ENCODE data around the gene MBOAT1. TPM values are rescaled to one million over a fixed set of nuclear protein-coding genes. Genes with fewer than 3 reads are reported as not detected.
A peak's percentile ranks its signal among the peaks of the same experiment; 100 is the strongest.
"Not testable (repeated sequence)": the region's sequence is repeated elsewhere in the genome, so short reads cannot be mapped to it uniquely, and the experiment has no call there.

Gene MBOAT1, protein sequence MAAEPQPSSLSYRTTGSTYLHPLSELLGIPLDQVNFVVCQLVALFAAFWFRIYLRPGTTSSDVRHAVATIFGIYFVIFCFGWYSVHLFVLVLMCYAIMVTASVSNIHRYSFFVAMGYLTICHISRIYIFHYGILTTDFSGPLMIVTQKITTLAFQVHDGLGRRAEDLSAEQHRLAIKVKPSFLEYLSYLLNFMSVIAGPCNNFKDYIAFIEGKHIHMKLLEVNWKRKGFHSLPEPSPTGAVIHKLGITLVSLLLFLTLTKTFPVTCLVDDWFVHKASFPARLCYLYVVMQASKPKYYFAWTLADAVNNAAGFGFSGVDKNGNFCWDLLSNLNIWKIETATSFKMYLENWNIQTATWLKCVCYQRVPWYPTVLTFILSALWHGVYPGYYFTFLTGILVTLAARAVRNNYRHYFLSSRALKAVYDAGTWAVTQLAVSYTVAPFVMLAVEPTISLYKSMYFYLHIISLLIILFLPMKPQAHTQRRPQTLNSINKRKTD
- polyA plus RNA-seq = under 1 TPM in 2 of 3 donors, not detected in 1; 0.14 to 0.76 TPM

GRCh38 chr6:20212392-20213111, at the start of gene MBOAT1:
Gene MBOAT1, minus strand, starts transcription at chr6:20212469. Its CDS starts 235 bp downstream, at chr6:20212234.
- Mint-ChIP-seq H3K4me1 (peaks cover 20 to 26% of the 10 kb centered on the region in 2 donors), H3K36me3 (no peaks in the 10 kb centered on the region), H3K9me3 (peaks cover 0 to 3% (median 0%) of the 10 kb centered on the region in 6 donors), H3K27ac (peak within 1 kb of the TSS; percentile 41 to 85 (median 74)), H3K4me3 (peak within 1 kb of the TSS; percentile 88 to 95 (median 93)), H3K27me3 (ENCODE audit: low read depth in 3 of 3) (peaks cover 6 to 12% (median 7%) of the 10 kb centered on the region in 3 donors)
- DNase-seq = peak; percentile 24 to 50 (median 25)

DNA sequence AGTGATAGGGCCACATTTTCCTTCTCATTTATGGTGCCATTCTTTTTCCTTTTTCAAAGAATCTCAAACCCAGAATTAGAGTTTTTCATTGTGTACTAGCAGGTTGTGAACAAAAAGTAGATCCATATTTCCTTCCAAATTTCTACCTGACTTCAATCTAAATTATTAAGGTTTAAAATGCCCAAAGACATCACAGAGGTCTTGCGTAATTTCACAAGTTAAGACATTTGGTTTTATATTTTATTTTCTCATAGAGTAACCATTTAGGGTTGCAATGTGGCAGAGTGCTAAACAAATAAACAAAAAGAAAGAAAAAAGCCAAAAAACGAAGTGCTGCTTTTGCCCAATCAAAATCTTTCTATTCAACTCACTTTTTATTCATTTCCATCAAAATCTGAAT, 49.4 kb upstream of the MBOAT1 start:
- H3K27me3 Mint-ChIP-seq (ENCODE audit: low read depth in 3 of 3) = peaks cover 0 to 2% (median 2%) of the 10 kb centered on the region in 3 donors
- no peak for DNase-seq
- H3K36me3 Mint-ChIP-seq = no peaks in the 10 kb centered on the region
- H3K4me3 Mint-ChIP-seq = no peak overlapping the region
- H3K4me1 Mint-ChIP-seq = no peaks in the 10 kb centered on the region
- H3K9me3 Mint-ChIP-seq = peaks cover 0 to 2% (median 0%) of the 10 kb centered on the region in 6 donors
- no peak overlapping the region for H3K27ac Mint-ChIP-seq

DNA sequence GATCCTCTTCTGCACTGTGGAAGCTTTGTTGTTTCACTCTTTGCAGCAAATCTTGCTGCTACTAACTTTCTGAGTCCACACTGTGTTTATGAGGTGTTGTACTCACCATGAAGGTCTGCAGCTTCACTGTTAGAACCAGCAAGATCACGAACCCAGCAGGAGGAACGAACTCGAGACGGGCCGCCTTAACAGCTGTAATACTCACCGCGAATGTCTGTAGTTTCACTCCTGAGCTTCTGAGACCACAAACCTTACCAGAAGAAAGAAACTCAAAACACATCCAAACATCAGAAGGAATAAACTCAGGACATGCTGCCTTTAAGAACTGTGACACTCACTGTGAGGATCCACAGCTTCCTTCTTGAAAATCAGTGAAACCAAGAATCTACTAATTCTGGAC, 48.1 kb upstream of the MBOAT1 start:
- no peaks in the 10 kb centered on the region for H3K4me1 Mint-ChIP-seq
- no peaks in the 10 kb centered on the region for H3K36me3 Mint-ChIP-seq
- peaks cover 0 to 2% (median 2%) of the 10 kb centered on the region in 3 donors for H3K27me3 Mint-ChIP-seq (ENCODE audit: low read depth in 3 of 3)
- peaks cover 0 to 2% (median 0%) of the 10 kb centered on the region in 6 donors for H3K9me3 Mint-ChIP-seq
- DNase-seq = no peak
- no peak overlapping the region for H3K27ac Mint-ChIP-seq
- no peak overlapping the region for H3K4me3 Mint-ChIP-seq

DNA sequence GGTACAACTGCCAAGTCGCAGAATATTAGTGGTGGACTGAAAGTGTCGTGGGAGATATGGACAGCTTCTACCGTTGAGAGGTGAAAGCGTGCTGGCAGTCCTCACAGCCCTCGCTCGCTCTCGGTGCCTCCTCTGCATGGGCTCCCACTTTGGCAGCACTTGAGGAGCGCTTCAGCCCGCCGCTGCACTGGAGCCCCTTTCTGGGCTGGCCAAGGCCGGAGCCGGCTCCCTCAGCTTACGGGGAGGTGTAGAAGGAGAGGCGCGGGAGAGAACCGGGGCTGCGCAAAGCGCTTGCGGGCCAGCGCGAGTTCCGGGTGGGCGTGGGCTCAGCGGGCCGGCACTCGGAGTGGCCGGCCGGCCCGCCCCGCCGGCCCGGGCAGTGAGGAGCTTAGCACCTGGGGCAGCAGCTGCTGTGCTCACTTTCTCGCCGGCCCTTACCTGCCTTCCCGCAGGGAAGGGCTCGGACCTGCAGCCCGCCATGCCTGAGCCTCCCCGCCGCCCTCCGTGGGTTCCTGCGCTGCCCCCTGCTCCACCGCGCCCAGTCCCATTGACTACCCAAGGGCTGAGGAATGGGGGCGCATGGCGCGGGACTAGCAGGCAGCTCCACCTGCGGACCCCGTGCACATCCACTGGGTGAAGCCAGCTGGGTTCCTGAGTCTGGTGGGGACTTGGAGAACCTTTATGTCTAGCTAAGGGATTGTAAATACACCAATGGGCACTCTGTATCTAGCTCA, 47.2 kb upstream of the MBOAT1 start:
- no peak overlapping the region for H3K4me3 Mint-ChIP-seq

DNA sequence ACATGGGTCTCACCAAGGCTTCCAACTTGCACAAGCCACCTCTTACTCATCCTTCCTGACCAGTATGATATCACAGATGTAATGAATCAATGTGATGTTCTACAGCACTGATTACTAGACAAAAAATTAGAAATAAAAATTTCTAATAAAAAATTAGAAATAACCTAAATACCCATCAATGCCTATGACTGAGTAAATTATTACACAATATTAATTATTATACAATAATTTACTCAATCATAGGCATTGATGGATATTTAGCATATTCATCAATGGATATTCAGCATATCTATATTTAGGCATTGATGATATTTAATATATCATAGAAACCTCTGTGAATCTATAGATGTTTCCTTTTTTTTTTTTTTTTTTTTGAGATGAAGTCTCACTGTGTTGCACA, 43.2 kb upstream of the MBOAT1 start:
- no peak for DNase-seq
- Mint-ChIP-seq H3K27ac (no peak overlapping the region), H3K9me3 (peaks cover 0 to 2% (median 0%) of the 10 kb centered on the region in 6 donors), H3K36me3 (no peaks in the 10 kb centered on the region), H3K27me3 (ENCODE audit: low read depth in 3 of 3) (peaks cover 0 to 8% (median 0%) of the 10 kb centered on the region in 3 donors), H3K4me1 (no peaks in the 10 kb centered on the region), H3K4me3 (no peak overlapping the region)

More for the DNA sequence above, 47.2 kb upstream of the MBOAT1 start:
- H3K9me3 Mint-ChIP-seq = peaks cover 0 to 2% (median 0%) of the 10 kb centered on the region in 6 donors
- no peak overlapping the region for H3K27ac Mint-ChIP-seq
- no peaks in the 10 kb centered on the region for H3K36me3 Mint-ChIP-seq
- DNase-seq = no peak
- H3K27me3 Mint-ChIP-seq (ENCODE audit: low read depth in 3 of 3) = peaks cover 0 to 9% (median 2%) of the 10 kb centered on the region in 3 donors
- no peaks in the 10 kb centered on the region for H3K4me1 Mint-ChIP-seq

DNA sequence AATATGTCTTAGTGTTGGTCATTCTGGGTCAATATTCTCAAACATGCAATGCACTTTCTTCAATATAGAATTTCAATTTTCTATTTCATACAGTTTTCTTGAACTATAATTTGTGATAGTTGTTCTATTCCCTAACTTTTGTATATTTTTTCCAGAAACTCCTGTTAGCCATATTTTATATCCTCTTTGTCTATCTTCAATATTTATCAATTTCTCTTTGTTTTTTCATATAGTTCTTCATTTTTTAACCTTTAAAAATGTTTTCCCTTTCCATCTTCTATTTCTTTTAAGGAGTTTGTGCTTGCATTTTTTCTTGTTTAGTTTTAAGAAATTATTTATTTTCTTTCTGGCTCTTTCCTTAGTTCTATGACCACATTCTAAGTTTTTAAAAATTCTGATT, 42.0 kb upstream of the MBOAT1 start:
- Mint-ChIP-seq H3K36me3 (no peaks in the 10 kb centered on the region), H3K9me3 (peaks cover 0 to 2% (median 0%) of the 10 kb centered on the region in 6 donors), H3K27ac (no peak overlapping the region), H3K4me3 (no peak overlapping the region), H3K4me1 (no peaks in the 10 kb centered on the region), H3K27me3 (ENCODE audit: low read depth in 3 of 3) (peaks cover 0 to 8% (median 1%) of the 10 kb centered on the region in 3 donors)
- DNase-seq = no peak

DNA sequence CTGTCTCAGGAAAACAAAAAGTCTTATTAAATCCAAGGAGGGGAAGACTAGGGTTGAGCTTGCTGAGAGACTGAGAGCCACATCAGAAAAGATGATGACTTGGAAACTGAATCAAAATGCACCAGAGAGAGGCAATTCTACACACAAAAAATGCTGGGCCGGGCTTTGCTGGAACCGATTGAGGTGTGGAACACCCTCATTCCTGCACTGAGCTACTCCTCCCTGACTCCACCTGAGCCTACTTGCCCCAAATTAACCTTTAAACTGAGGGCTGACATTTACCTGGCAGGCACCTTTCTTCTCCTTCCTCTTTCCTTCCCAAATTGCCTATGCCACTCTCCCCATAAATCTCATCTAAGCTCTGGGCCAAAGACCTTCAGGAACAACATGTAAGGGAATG, 40.8 kb upstream of the MBOAT1 start:
- DNase-seq = no peak
- H3K4me1 Mint-ChIP-seq = no peaks in the 10 kb centered on the region
- H3K36me3 Mint-ChIP-seq = no peaks in the 10 kb centered on the region
- H3K27me3 Mint-ChIP-seq (ENCODE audit: low read depth in 3 of 3) = peaks cover 0 to 8% (median 1%) of the 10 kb centered on the region in 3 donors
- peak overlapping the region in 1 of 6 donors; percentile 60 for H3K27ac Mint-ChIP-seq
- no peak overlapping the region for H3K4me3 Mint-ChIP-seq
- H3K9me3 Mint-ChIP-seq = no peaks in the 10 kb centered on the region

DNA sequence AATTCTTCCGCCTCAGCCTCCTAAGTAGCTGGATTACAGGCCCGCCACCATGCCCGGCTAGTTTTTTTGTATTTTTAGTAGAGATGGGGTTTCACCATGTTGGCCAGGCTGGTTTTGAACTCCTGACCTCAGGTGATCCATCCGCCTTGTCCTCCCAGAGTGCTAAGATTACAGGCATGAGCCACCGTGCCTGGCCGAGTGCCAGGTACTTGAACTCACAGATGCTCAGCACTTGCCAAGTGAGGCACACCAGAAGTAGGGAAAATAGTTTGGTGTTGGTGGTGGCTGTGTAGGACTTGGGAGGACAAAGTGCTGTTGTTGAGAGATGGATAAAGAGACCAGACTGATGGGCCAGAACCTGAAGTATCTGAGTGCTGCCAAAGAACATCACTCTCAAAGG, 40.0 kb upstream of the MBOAT1 start:
- Mint-ChIP-seq H3K27ac (no peak overlapping the region), H3K9me3 (no peaks in the 10 kb centered on the region), H3K4me3 (no peak overlapping the region), H3K4me1 (no peaks in the 10 kb centered on the region), H3K36me3 (no peaks in the 10 kb centered on the region), H3K27me3 (ENCODE audit: low read depth in 3 of 3) (peaks cover 0 to 8% (median 1%) of the 10 kb centered on the region in 3 donors)
- no peak for DNase-seq

- no peaks in the 10 kb centered on the region for H3K36me3 Mint-ChIP-seq
- H3K27ac Mint-ChIP-seq = no peak overlapping the region
- H3K4me3 Mint-ChIP-seq = no peak overlapping the region
- H3K9me3 Mint-ChIP-seq = no peaks in the 10 kb centered on the region
- peaks cover 0 to 8% (median 1%) of the 10 kb centered on the region in 3 donors for H3K27me3 Mint-ChIP-seq (ENCODE audit: low read depth in 3 of 3)
- DNase-seq = no peak
- no peaks in the 10 kb centered on the region for H3K4me1 Mint-ChIP-seq
Observed at GRCh38 chr6:20251525-20251924, 39.3 kb upstream of the MBOAT1 start.

DNA sequence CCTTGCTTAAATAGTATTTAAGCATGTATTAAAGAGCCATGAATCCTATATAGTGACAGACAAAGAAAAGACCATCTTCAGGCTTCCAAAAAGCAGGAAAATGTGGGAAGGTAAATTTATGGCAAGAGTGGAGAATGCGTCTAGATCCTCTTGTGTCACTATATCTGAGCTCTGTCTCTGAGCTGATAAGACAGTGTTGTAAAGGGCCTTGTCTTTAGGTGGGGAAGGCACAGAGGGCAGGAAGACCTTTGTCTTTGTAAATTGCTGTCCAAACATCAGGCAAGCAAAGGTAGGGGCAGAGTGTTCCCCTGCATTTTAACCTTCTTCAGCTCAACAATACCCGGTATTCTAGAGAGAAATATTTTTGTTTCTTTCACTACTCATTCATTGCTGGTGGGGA, 33.9 kb upstream of the MBOAT1 start:
- no peak overlapping the region for H3K4me3 Mint-ChIP-seq
- no peaks in the 10 kb centered on the region for H3K36me3 Mint-ChIP-seq
- H3K27ac Mint-ChIP-seq = no peak overlapping the region
- H3K4me1 Mint-ChIP-seq = no peaks in the 10 kb centered on the region
- no peaks in the 10 kb centered on the region for H3K9me3 Mint-ChIP-seq
- DNase-seq = no peak
- peaks cover 0 to 3% (median 2%) of the 10 kb centered on the region in 3 donors for H3K27me3 Mint-ChIP-seq (ENCODE audit: low read depth in 3 of 3)

DNA sequence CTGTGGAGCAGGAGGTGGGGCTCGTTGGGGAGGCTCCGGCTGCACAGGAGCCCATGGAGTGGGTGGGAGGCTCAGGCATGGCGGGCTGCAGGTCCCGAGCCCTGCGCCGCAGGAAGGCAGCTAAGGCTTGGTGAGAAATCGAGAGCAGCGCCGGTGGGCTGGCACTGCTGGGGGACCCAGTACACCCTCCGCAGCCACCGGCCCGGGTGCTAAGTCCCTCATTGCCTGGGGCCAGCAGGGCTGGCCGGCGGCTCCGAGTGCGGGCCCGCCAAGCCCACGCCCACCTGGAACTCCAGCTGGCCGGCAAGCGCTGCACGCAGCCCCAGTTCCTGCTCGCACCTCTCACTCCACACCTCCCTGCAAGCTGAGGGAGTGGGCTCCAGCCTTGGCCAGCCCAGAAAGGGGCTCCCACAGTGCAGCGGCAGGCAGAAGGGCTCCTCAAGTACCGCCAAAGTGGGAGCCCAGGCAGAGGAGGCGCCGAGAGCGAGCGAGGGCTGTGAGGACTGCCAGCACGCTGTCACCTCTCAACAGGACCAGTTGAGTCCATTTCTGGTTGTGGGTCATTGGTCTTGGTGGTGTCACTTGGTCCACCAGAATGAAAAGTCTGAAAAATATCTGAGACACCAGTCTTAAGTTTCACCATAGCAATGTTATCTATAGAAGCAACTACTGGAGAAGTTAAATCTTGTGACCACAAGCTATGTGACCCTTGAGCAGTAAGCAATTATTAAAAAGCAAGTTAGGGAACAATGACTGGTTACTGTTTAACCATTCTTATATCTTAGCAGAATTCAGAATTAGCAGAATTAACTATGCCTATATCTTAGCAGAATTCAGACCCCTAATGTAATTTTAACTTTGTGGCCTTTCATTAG, 32.8 kb upstream of the MBOAT1 start:
- H3K9me3 Mint-ChIP-seq; H3K27ac Mint-ChIP-seq; H3K27me3 Mint-ChIP-seq (ENCODE audit: low read depth in 3 of 3); H3K4me3 Mint-ChIP-seq; H3K36me3 Mint-ChIP-seq; DNase-seq; H3K4me1 Mint-ChIP-seq: not testable (repeated sequence)

DNA sequence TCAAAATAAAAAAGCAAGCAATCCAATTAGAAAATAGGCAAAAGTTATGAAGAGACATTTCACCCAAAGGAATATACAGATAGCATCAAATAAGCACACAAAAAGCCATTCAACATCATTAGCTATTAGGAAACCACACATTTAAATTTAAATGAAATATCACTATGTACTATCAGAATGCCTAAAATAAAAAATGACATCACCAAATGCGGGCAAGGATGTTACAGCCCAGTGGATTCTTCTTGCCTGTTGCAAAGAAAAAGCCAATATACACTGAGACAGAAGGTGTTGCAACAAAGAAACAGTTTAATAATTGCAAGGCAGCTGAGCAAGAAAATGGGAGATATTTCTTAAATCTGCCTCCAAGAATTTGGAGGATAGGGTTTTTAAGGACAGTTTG, 31.0 kb upstream of the MBOAT1 start:
- DNase-seq = no peak
- peaks cover 0 to 1% (median 0%) of the 10 kb centered on the region in 3 donors for H3K27me3 Mint-ChIP-seq (ENCODE audit: low read depth in 3 of 3)
- no peaks in the 10 kb centered on the region for H3K9me3 Mint-ChIP-seq
- no peaks in the 10 kb centered on the region for H3K36me3 Mint-ChIP-seq
- no peak overlapping the region for H3K27ac Mint-ChIP-seq
- no peak overlapping the region for H3K4me3 Mint-ChIP-seq
- peaks cover 0 to under 1% of the 10 kb centered on the region in 2 donors for H3K4me1 Mint-ChIP-seq

- Mint-ChIP-seq H3K27ac (no peak overlapping the region), H3K27me3 (ENCODE audit: low read depth in 3 of 3) (peaks cover 0 to 1% (median 0%) of the 10 kb centered on the region in 3 donors), H3K9me3 (no peaks in the 10 kb centered on the region), H3K36me3 (no peaks in the 10 kb centered on the region), H3K4me1 (peaks cover 5 to 7% of the 10 kb centered on the region in 2 donors), H3K4me3 (no peak overlapping the region)
- no peak for DNase-seq
Observed at GRCh38 chr6:20242397-20242796, 30.1 kb upstream of the MBOAT1 start.
